Measurements from ENCODE around the gene FANCB. TPM values are rescaled to one million over a fixed set of nuclear protein-coding genes. Genes with fewer than 3 reads are reported as not detected.

Gene FANCB
- total and polyA plus RNA-seq, 12 donors, result 0.13 to 1.6 (median 0.48) TPM

DNA sequence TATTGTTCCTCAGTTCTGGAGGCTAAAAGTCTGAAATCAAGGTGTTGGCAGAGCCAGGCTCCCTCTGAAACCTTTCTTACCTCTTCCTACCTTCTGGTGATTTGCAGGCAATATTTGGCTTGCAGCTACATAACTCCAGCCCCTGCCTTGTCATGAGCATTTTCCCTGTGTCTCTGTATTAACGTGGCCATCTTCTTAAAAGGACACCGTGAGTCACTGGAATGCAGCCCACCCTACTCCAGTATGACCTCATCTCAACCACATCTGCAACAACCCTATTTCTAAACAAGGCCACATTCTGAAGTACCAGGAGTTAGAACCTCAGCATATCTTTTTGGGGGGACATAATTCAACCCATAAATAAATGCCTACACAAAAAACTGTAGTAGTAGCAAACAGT lies 40.7 kb downstream of the FANCB start:
- H3K9me3 ChIP-seq, result peaks cover 0 to 8% (median 0%) of the 10 kb centered on the region in 11 donors
- TF ChIP-seq, protein P1, sequence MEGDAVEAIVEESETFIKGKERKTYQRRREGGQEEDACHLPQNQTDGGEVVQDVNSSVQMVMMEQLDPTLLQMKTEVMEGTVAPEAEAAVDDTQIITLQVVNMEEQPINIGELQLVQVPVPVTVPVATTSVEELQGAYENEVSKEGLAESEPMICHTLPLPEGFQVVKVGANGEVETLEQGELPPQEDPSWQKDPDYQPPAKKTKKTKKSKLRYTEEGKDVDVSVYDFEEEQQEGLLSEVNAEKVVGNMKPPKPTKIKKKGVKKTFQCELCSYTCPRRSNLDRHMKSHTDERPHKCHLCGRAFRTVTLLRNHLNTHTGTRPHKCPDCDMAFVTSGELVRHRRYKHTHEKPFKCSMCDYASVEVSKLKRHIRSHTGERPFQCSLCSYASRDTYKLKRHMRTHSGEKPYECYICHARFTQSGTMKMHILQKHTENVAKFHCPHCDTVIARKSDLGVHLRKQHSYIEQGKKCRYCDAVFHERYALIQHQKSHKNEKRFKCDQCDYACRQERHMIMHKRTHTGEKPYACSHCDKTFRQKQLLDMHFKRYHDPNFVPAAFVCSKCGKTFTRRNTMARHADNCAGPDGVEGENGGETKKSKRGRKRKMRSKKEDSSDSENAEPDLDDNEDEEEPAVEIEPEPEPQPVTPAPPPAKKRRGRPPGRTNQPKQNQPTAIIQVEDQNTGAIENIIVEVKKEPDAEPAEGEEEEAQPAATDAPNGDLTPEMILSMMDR (IDR thresholded peaks at IDR 0.05), result no peak
- no peak for DNase-seq
- H3K4me1 ChIP-seq, result no peaks in the 10 kb centered on the region
- ATAC-seq, result no peak
- no peaks in the 10 kb centered on the region for H3K36me3 ChIP-seq
- no peak overlapping the region for H3K27ac ChIP-seq
- WGBS, 2 donors, result 48 to 50% methylated on average over 2 of the region's 2 CpGs
- no peaks in the 10 kb centered on the region for H3K27me3 ChIP-seq
- H3K4me3 ChIP-seq, result no peak overlapping the region
- intact Hi-C loops (cut with DNase I), result no loop called here

DNA sequence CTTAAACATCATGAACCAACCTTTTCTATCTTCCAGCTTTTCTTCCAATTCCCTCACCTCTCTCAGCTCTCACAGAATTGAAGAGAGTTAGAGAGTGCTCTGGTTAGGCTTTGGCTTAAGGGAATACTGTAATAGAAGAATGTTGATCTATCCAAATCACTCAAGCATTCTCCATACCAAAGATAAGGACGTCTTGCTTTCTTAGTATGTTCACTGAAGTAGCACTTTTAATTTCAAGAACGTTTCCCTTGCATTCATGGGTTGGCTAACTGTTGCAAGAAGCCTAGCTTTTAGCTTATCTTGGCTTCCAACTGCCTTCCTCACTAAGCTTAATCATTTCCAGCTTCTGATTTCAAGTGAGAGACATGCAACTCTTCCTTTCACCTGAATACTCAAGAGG lies 43.2 kb downstream of the FANCB start:
- Histone ChIP-seq H3K4me1 (no peaks in the 10 kb centered on the region), H3K9me3 (peaks cover 0 to 8% (median 0%) of the 10 kb centered on the region in 11 donors), H3K36me3 (no peaks in the 10 kb centered on the region), H3K27me3 (peaks cover 0 to 3% (median 0%) of the 10 kb centered on the region in 7 donors), H3K4me3 (no peak overlapping the region), H3K27ac (no peak overlapping the region)
- no peak for ATAC-seq
- no peak for DNase-seq
- TF ChIP-seq, protein P1 (IDR thresholded peaks at IDR 0.05), result no peak
- WGBS, 2 donors, result 83 to 93% methylated on average over 2 of the region's 2 CpGs
- intact Hi-C loops (cut with DNase I), result no loop called here

DNA sequence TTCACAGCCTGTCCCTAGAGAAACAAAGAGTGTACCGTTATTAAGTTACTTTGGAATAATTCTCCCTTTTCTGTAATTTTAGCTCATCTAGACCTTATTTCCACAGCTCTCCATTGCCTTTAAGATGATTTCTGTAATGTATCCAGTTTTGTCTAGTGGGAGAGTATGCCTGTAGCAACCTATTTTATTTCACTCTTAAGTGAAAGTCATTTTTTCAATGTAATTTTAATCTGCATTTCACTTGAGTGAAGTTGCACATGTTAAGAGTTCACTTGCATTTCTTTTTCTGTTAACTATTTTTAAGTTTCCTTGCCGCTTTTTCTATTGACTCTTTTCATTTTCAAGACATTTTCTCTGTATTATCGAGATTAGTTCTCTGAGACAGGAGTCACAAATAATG lies 46.5 kb downstream of the FANCB start:
- no peak for DNase-seq
- Histone ChIP-seq H3K36me3 (no peaks in the 10 kb centered on the region), H3K27ac (no peak overlapping the region), H3K4me3 (no peak overlapping the region), H3K27me3 (peaks cover 0 to 3% (median 0%) of the 10 kb centered on the region in 7 donors), H3K9me3 (peaks cover 0 to 8% (median 0%) of the 10 kb centered on the region in 11 donors), H3K4me1 (no peaks in the 10 kb centered on the region)
- no peak for ATAC-seq
- TF ChIP-seq, protein P1 (IDR thresholded peaks at IDR 0.05), result no peak
- intact Hi-C loops (cut with DNase I), result no loop called here
- WGBS, 2 donors, result 73 to 83% methylated on average over 3 of the region's 3 CpGs

DNA sequence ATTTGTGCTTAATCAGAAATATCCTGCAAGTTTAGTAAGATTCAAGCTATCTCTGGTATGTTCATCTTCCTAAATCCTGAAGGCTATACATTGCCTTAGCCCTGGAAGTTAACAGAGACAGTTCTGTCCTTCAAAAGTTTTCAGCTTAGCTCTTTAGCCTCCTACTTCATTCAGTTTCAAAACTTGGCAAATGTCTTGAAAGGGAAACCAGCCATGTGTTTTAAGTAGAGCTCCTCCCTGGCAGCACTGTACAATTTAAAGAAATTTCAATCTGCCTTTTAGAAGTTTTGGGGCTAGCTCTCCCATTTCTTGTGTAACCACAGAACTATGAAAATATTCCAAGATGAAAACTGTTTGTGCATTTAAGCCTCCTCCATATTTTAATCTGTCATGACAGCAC lies 47.0 kb downstream of the FANCB start:
- H3K9me3 ChIP-seq, result peaks cover 0 to 8% (median 0%) of the 10 kb centered on the region in 11 donors
- no peaks in the 10 kb centered on the region for H3K4me1 ChIP-seq
- H3K4me3 ChIP-seq, result no peak overlapping the region
- H3K36me3 ChIP-seq, result no peaks in the 10 kb centered on the region
- H3K27me3 ChIP-seq, result peaks cover 0 to 3% (median 0%) of the 10 kb centered on the region in 7 donors
- H3K27ac ChIP-seq, result no peak overlapping the region
- ATAC-seq (no peak), DNase-seq (no peak)
- TF ChIP-seq, protein P1 (IDR thresholded peaks at IDR 0.05), result no peak
- intact Hi-C loops (cut with DNase I), result no loop called here

Data from heart right ventricle (tissue), 16 donors.